HG03439 (cell line): ENCODE results near the gene XRCC5.
"Not testable (repeated sequence)": the region's sequence is repeated elsewhere in the genome, so short reads cannot be mapped to it uniquely, and the experiment has no call there.

Experiments
- ATAC-seq: cut with Tn5 transposase; IDR thresholded peaks from one replicate; pipeline ENCODE4 v1.9.1; 2021; ENCODE audit warnings: mild to moderate bottlenecking, moderate library complexity; ENCODE audit not compliant: unreplicated experiment

Gene XRCC5

GRCh38 chr2:216108967-216109921, at the start of gene XRCC5:
TSS of gene XRCC5 (plus strand) at chr2:216109348. CDS start at chr2:216109437, 89 bp downstream.
- ATAC-seq, result peak; percentile 56

GRCh38 chr2:216064014-216064630, 45.0 kb upstream of the XRCC5 start:
- ATAC-seq, result no peak

GRCh38 chr2:216064665-216065064, 44.5 kb upstream of the XRCC5 start:
- ATAC-seq, result no peak

- no peak for ATAC-seq
These were observed 42.9 kb upstream of the XRCC5 start for GRCh38 chr2:216066230-216066629.

- no peak for ATAC-seq
These were observed 40.1 kb upstream of the XRCC5 start for GRCh38 chr2:216069028-216069427.

- ATAC-seq, result no peak
These were observed 39.0 kb upstream of the XRCC5 start for GRCh38 chr2:216070195-216070594.

GRCh38 chr2:216071111-216071851, 37.9 kb upstream of the XRCC5 start:
- no peak for ATAC-seq

- ATAC-seq, result no peak
These were observed 36.7 kb upstream of the XRCC5 start for GRCh38 chr2:216072473-216072872.

GRCh38 chr2:216073773-216074172, 35.4 kb upstream of the XRCC5 start:
- no peak for ATAC-seq

- no peak for ATAC-seq
These were observed 34.8 kb upstream of the XRCC5 start for GRCh38 chr2:216074380-216074779.

- ATAC-seq, result no peak
These were observed 34.4 kb upstream of the XRCC5 start for GRCh38 chr2:216074794-216075193.

- ATAC-seq, result no peak
These were observed 33.4 kb upstream of the XRCC5 start for GRCh38 chr2:216075510-216076485.

GRCh38 chr2:216078776-216079175, 30.4 kb upstream of the XRCC5 start:
- no peak for ATAC-seq

GRCh38 chr2:216080048-216080447, 29.1 kb upstream of the XRCC5 start:
- ATAC-seq, result not testable (repeated sequence)

- peak; percentile 21 for ATAC-seq
These were observed 28.1 kb upstream of the XRCC5 start for GRCh38 chr2:216081012-216081411.

GRCh38 chr2:216081487-216082116, 27.5 kb upstream of the XRCC5 start, which contains the start of the genes PECR and TMEM169:
TSS of gene PECR (minus strand) at chr2:216081809. CDS start at chr2:216081741, 68 bp downstream.
TSS of gene TMEM169 (plus strand) at chr2:216081919. CDS start at chr2:216095964, 14,045 bp downstream.
- peak; percentile 94 for ATAC-seq

- ATAC-seq, result no peak
These were observed 26.9 kb upstream of the XRCC5 start for GRCh38 chr2:216082117-216082711.

GRCh38 chr2:216082805-216083204, 26.3 kb upstream of the XRCC5 start:
- ATAC-seq, result no peak
